ENCODE measurements around the gene KLHL15.
"Not testable (repeated sequence)": the region's sequence is repeated elsewhere in the genome, so short reads cannot be mapped to it uniquely, and the experiment has no call there.

The KLHL15 gene

DNA sequence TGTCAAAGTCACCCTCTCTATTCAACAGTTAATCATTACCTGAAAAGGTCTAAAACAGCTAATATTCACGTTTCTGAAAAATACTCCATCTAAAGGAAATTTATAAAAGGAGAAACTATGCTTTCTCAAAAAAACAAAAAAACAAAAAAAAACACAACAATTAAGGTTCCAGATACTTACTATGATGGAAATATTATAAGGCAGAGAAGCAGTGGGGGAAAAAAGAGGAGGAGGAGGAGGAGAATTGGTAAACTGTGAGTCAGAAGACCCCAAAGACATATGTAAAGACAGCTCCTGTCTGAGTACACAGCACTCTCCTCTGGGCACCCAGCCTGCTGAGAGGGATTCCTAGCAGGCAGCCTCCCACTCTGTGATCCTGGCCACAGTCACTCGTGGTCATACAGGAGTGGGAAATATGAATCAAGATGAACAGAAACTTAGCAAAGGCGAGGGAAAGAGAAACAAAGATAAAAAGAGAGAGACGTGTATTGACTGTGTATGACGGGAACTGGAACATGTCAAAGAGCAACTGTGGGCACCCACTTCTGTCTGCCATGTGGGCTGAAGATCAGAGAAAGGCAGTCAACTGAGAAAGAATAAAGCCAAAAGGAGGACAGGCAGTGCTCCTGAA is 12.5 kb downstream of the KLHL15 start:
- DNase-seq = no peak

DNA sequence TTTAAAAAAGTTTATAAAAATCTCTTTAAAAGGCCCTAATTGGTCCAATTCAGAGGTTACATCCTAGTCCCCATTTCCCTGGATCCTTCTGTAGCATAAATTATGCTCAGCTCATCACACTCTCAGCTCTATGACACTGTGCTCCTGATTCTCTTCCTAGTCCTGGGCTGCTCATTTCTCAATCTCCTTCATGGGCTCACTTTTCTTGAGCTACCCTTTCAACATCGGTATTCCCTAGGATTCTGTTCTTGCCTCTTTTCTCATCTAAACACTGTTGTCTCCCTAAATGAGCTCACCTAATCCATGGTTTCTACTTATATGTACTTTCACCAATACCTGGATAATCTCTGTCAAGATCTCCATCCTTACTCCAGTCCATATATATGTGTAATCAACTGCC is 14.7 kb downstream of the KLHL15 start:
- no peak for DNase-seq

DNA sequence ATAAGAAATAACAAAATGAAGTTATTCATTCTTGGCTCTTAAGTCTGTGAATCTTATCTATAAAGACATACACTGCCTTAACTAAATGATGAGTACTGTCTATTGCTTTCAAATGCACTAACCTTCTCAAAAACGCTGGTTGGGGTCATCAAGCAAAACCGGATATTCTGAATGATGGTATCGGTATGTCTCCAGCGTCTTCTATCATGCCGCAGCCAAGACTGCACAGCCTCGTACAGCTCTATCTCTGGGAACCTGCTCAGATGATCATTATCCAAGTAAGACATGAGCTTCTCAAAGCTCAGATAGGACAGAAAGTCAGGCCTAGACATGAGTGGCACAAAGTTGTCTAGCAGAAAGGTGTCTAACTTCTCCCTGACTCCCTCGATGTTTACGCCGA is 21.1 kb downstream of the KLHL15 start:
- DNase-seq = no peak

DNA sequence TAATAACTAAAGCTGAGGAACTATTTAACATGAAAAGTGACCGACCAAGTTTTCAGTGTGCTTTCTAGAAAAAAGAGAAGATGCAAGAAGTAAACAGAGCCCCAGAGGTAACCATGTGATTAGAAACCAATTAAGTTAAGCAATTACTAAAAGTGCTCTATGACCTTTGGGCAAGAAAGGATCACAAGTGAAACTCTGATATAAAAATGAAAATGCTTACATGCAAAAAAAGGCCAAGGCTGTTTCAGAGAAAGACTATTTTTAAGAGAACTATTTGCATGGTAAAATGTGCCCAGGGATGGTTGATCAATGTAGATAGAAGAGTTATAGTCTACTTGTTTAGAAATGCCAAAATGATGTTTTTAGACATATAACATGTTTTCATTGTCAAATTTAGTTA is 22.0 kb downstream of the KLHL15 start:
- DNase-seq = no peak

DNA sequence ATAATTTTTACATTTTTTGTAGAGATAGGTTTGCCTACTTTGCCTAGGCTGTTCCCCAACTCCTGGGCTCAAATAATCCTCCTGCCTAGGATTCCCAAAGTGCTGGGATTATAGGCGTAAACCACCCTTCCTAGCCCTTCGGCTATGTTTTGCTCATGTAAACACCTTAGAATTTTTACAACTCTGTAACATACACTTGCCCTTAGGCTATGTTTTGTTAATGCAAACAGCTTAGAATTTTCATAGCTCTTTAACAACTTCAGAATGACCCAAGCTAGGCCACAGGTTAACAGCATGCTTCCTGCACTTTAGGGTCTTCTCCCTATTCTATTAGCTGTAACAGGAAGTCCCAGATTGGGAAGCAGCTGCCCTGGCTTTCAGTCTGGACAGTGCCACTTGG is 24.2 kb downstream of the KLHL15 start:
- DNase-seq = no peak

DNA sequence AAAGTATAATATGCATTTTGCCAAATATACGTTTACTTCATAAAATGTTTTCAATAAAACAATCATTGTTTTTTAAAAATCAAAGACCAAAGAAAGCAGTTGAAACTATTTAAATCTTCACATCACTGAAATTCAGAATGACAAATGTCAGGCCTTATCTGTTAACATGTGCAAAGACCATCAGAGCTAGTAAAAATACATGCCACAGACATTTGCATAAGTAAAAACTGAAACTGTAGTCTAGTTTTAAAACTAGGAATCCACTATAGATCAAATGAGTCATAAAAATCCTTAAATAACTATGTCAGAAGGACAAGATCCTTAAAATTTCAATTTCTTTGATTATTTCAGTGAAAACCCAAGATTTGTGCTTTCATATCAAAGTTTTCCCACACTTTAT is 24.8 kb downstream of the KLHL15 start:
- DNase-seq = no peak

DNA sequence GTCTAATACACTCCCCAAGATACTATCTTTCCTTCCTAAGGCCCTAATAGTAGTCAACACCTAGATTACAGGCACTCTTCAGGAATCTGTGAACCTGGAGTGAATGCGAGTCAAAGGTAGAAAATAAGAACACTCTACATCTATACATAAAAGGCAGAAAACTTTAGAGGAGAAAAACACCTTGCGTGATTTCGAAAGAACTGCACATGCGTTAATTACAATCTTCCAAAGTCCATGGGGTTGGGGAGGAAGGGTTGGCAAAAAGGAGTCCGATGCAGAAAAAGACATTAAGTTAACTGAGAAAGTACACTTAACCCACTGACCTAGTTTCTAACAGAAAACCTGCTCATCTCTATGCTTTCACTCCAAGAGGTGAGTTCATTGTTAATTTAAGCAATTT is 27.3 kb downstream of the KLHL15 start:
- DNase-seq = no peak

DNA sequence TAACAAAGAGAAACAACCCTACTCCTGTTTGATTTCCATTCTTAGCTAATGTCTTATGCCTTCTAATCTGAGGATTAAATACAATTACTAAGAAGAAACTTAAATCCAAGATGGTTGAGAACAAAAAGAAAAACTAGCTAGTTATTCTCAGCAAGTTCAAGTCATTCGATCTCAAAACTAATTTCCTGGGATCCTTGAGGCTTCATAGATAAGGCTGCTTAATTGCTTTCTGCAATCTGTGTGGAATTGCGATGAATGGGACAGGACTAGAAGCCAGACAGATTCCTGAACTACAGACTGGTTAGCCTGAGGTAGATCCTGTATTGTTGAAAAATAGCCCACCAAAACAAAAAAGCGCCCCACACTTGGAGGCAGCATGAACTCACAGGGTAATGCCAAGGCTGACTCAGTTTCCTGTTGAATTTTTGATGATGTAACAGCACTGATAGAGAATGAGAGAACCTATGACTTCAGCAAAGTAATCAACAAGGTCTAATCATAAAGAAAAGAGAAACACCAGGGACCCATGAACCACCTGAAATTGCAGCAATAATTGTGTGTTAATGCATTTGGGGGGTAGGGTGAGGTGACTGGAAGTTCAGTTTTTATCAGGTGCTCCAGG is 33.9 kb downstream of the KLHL15 start:
- DNase-seq = no peak

DNA sequence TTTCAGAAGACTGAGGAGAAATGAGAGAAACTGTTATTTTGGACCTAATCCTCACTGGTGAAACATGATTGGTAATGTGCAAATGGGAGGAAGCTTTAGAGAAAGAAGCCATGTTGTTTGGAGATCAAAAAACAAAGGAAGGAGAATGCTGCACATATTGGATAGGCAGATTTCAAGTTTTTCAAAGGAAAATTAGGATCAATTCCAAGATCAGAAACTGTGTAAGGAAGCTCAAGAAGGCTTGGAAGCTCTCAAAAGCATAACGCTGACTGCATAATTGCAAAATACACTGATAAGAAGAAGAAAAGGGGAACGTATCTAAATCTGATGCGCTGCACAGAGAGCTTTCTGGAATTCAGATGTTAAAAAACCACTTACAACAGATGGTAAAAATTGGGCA is 34.6 kb downstream of the KLHL15 start:
- no peak for DNase-seq

DNA sequence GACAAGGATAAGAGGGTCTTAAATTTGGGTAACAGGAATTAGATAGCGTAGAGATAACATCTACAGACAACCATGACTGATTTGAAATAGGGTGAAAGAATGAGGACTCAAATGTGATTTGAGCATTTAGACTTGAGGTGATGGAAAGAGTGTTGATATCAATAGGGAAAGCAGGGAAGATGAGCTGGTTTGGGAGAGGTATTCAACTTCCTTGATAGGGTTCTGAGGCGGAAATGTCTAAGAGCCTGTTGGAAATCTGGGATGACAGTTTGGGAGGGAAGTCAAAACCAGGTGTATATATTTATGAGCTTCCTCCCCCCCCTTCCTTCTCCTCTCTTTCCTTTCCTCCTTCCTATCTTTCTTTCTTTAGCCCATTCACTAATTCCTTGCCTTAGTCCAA is 36.5 kb downstream of the KLHL15 start:
- DNase-seq = no peak

DNA sequence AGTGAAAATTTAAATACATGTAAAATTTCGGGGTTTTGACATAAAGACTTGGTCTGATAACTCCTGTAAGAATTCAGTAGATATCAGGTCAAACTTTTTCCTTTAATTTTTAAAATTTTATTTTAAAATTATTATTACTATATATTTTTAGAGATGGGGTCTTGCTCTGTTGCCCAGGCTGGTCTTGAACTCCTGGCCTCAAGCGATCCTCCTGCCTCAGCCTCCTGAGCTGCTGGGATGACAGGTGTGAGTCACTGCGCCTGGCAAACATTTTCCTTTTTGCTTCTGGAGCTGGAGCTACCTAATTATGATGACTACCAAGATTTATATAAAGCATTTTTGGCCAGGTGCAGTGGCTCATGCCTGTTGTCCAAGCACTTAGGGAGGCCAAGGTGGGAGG is 37.3 kb downstream of the KLHL15 start:
- DNase-seq = no peak

DNA sequence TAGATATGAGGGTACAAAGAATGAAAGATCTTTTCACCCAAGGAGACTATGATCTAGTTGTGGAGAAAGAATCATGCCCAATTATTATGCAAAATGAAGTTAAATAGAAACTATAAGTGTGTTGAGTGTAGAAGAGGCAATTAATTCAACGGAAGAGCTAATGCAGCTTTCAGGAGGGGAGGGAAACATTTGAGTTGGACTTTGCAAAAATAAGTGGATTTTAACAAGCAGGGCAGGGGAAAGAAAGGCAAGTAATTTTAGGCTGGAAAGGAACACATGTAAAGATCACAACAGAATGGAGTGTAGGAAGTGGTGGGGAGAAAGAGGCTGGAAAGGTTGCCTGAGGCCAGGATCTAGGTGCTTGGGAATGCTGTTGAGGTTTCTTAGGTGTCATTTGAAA is 44.1 kb downstream of the KLHL15 start:
- no peak for DNase-seq

DNA sequence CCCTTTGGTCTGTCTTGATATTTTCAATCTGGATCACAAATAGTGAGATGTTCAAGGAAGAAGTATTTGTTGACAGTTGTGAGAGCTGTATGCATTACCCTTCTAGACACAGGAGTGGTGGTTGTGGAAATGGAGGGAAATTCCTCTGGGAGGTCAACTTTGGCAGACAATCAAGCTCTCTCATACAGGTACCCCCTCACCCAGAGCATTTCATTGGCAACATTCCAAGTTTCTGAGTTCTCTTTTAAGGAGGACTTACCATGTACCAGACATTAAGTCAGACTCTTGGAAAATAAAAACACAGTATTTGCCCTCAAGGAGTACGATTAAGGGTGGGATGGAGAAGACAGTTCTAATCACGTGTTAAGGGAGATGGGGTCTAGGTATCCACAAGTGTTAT is 45.3 kb downstream of the KLHL15 start:
- DNase-seq = no peak

DNA sequence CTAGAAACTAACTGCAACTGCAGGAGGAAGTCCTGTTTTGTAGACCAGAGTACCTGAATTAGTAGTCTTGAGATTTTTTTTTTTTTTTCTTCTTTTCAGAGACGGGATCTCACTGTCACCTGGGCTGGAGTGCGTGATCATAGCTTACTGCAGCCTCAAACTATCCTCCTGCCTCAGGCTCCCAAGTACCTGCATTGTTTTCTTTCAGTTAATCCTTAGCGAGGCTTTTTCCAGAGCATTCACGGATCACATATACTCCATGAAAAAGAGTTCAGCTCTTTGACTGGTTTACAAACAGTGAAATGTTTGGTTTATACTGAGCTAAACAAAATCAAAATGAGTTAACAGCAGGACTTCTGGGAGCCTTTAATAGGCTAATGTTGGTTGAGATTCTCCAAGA is 45.8 kb downstream of the KLHL15 start:
- no peak for DNase-seq

DNA sequence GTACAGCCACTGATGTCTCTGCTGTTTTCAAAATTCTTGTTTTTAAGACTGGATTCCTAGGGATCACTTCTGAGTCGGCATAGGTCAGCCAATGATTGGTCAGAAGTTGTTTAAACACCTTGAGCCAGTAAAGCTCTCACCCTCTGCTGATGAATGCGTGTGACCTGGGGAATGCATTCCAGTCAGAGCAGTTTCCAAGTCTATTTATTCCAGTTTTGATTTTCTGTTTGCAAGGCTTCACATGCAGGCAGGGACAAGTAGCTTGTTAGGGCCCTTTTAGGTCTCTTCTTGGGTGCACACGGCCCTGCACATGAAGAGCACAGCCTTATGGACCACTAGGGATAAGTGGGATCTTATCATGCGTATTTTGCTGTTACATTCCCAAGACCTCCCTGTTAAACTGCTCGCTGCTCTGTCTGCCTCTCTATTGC is 47.0 kb downstream of the KLHL15 start:
- DNase-seq = no peak

DNA sequence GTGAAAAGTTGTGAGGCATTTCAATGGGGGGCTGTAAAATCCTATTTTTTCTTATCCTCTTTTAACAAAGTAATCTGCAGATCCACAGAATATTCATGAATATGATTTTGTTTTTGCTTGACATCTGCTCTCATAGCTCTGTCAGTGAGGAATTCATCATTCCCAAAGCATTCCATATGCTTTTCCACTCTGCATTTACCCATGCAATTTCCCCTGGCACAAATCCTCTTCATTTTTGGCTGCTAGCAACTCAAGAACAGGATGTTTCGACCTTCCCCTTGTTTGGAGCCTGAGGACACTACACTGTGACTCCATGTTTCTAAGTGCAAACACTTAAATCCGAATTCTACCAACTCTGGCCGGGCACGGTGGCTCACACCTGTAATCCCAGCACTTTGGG is 48.5 kb downstream of the KLHL15 start:
- no peak for DNase-seq

DNA sequence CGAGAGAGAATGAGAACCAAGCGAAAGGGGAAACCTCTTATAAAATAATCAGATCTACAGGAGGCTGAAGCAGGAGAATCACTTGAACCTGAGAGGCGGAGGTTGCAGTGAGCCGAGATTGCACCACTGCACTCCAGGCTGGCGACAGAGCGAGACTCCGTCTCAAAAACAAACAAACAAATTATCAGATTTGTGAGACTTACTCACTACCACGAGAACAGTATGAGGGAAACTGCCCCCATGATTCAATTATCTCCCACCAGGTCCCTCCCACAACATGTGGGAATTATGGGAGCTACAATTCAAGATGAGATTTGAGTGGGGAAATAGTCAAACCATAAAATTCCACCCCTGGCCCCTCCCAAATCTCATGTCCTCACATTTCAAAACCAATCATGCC is 61.4 kb downstream of the KLHL15 start:
- not testable (repeated sequence) for DNase-seq

DNA sequence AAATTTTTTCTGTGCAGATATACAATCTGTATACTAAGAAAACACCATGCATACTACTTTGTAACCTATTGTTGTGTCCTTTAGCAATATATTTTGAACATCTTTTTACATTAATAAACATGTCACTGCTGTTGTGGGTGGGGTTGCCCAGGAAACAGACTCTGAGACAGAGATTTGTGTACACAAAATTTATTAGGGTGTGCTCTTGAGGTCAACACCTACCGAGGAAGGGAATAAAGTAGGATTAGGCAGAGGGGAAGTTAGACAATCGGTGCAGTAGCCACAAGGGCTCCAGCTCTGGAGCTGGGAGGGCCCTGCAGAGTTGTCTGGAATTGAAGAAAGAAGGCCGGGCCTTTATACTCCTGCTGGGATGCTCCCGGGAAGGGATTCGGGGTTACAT is 62.8 kb downstream of the KLHL15 start:
- DNase-seq = no peak

DNA sequence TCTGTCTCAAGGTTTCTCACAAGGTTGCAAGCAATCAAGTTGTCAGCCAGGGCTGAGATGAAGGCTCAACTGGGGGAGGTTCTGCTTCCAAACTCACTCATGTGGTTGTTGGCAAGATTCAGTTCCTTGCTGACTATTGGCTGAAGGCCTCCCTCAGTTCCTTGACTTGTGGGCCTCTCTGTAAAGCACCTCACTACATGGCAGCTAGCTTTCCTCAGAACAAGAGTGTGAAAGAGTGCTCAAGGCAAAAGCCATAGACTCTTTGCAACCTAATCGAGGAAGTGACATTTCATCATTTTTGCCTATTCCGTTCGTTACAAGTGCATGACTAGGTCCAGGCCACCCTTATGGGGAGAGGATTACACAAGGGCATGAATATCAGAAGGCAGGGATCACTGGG is 67.2 kb downstream of the KLHL15 start:
- peak; percentile 18 for DNase-seq

DNA sequence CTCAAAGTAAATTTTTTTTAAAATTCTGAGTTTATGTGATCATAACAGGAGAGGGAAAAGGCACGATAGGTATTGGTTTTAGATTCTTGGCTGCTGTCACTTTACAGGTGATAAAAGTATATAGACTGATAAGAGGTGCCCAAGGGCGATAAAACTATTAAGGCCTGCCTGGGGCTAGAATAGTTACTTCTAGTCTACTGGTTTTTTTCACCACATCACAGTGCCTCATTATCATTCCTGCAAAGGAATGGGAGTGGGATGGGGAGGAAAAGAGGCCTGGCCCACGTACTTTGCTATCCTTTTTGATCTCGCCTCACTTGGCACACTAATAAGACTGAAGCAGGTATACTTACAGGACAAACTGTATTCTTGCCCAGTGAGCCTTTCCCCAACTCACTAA is 72.6 kb downstream of the KLHL15 start:
- no peak for DNase-seq

DNA sequence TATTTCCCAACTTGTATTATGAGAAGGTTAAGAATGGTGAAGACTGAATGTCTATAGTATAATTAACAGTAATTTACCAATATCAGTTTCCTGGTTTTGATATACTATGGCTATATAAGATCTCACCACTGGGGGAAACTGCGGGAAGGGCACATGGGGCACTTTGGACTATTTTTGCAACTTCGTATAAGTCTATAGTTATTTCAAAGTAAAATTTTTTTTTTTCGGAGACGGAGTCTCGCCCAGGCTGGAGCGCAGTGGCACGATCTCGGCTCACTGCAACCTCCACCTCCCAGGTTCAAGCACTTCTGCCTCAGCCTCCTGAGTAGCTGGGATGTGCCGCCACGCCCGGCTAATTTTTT is 73.1 kb downstream of the KLHL15 start:
- no peak for DNase-seq

DNA sequence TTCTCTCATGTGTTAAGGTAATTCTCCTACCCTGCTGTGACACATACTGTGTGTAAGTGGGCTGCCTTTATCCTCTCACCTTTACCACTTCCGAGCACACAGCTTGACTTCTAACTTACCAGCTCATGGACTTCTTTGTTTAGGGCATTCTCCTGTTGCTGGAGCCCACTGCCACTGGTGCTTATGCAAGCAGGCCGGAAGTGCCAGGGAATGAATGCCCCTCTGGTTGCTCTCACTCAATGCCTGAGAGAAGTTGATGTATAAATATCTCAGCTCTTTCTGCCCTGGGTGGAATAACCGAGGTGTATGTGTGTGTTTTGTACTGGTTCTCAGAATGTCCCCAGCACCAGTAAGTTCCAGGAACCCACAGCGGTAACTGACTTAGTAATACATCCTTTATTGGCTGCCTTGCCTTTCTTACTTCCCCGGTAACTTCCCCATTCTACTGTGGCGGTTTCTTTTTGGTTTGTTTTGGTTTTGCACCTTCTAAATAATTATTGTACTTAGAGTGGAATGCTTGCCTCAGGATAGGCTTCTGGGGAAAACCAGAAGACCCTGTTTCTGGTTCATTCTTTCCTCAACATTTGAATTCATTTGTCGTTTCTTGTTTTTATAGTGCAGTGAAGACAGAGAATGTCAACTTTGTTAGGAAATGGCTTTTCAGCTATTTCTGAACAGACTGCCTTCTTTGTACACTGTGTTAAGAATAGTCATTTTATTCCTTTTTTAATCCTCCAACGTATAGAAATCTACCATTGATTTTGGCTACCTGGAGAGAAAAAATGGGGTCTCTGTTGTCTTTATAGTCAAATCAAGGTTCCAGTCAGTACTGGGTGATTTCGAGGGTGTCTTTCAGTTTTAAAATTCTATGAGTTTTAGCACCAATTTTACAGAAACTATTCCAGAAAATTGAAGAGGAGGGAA is 73.7 kb downstream of the KLHL15 start:
- peak; percentile 52 for DNase-seq

DNA sequence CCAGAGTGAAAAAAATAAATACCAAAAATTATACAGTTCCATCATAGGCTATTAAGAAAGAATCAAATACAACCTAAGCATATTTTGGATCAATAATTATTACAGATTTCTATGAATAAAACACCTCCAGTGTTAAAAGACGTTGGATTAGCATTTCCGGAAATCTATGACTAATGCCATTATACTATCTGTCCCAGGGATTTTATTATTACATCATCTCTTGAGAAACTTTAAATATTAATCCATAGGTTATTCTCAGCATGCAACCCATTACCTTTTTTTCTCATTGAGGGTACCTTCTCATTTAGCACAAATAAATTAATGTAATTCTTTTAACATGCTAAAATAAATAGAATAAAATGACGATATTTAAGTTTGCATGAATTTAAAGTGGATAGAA is 74.6 kb downstream of the KLHL15 start:
- no peak for DNase-seq

DNA sequence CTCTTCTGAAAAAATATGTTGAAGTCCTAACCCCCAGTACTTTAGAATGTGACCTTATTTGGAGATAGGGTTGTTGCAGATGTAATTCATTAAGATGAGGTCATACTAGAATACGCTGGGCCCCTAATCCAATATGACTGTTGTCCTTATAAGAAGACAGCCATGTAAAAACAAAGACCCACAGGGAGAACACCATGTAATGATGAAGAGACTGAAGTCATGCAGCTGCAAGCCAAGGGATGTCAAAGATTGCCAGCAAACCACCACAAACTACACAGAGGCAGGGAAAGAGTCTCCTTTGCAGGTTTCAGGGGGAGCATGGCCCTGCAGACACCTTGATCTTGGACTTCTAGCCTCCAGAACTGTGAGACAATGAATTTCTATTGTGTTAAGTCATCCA is 81.8 kb downstream of the KLHL15 start:
- no peak for DNase-seq

Measured in CD4-positive, alpha-beta T cell treated with Interleukin-15 for 1 hour (primary cell).